Loucy (cell line): ENCODE results near the gene ANKDD1A.

Source experiments
- H2AFZ ChIP-seq: fragments of 200-600 bp; sonication (generic); 2 replicates; pipeline ENCODE4 v1.6.0; 2016; ENCODE audit warnings: antibody characterized with exemption, mild to moderate bottlenecking, low read length, moderate library complexity
- H3F3A ChIP-seq: fragments of 200-600 bp; 2 replicates; pipeline ENCODE4 v1.6.0; 2016; ENCODE audit warnings: antibody characterized with exemption, low read depth, mild to moderate bottlenecking
- H3K27me3 ChIP-seq: fragments of 200-600 bp; sonication (generic); 2 replicates; pipeline ENCODE4 v1.6.1; 2014; ENCODE audit warnings: low read length, mild to moderate bottlenecking; ENCODE audit not compliant: insufficient read depth, poor library complexity, severe bottlenecking
- H3K36me3 ChIP-seq: fragments of 200-600 bp; sonication (generic); 2 replicates; pipeline ENCODE4 v1.6.1; 2016; ENCODE audit warnings: low read length; ENCODE audit not compliant: insufficient read depth
- H3K4me1 ChIP-seq: fragments of 200-600 bp; sonication (generic); 2 replicates; pipeline ENCODE4 v1.5.1; 2014; ENCODE audit warnings: low read length, mild to moderate bottlenecking; ENCODE audit not compliant: insufficient read depth, poor library complexity, severe bottlenecking
- H3K4me2 ChIP-seq: fragments of 200-600 bp; sonication (generic); 2 replicates; pipeline ENCODE4 v1.6.0; 2014; ENCODE audit warnings: antibody characterized with exemption, low read length, low read depth, mild to moderate bottlenecking; ENCODE audit not compliant: poor library complexity, severe bottlenecking
- H3K4me3 ChIP-seq: fragments of 200-600 bp; sonication (generic); 2 replicates; pipeline ENCODE4 v1.5.1; 2014; ENCODE audit warnings: low read length, mild to moderate bottlenecking, mixed read lengths; ENCODE audit not compliant: poor library complexity, severe bottlenecking
- H3K79me2 ChIP-seq: fragments of 200-600 bp; sonication (generic); 2 replicates; pipeline ENCODE4 v1.6.1; 2014; ENCODE audit warnings: low read length; ENCODE audit not compliant: insufficient read depth
- H3K9ac ChIP-seq: fragments of 200-600 bp; sonication (generic); 2 replicates; pipeline ENCODE4 v1.6.0; 2014; ENCODE audit warnings: mild to moderate bottlenecking, low read depth, low read length, moderate library complexity; ENCODE audit not compliant: poor library complexity, severe bottlenecking
- H3K9me2 ChIP-seq: fragments of 200-600 bp; sonication (generic); replicated peaks from 2 replicates; pipeline ENCODE4 v1.6.1; 2016; ENCODE audit warnings: low read depth, low read length, mixed read lengths
- H3K9me3 ChIP-seq: fragments of 200-600 bp; sonication (generic); 2 replicates; pipeline ENCODE4 v1.6.1; 2014; ENCODE audit warnings: mild to moderate bottlenecking, antibody characterized with exemption, low read length, low read depth; ENCODE audit not compliant: insufficient read depth
- H4K20me1 ChIP-seq: fragments of 200-600 bp; sonication (generic); 2 replicates; pipeline ENCODE4 v1.6.0; 2014; ENCODE audit warnings: antibody characterized with exemption, low read length, mild to moderate bottlenecking; ENCODE audit not compliant: insufficient read depth, poor library complexity, severe bottlenecking
- CTCF ChIP-seq: fragments of 200-600 bp; sonication (generic); conservative IDR thresholded peaks from 2 replicates; pipeline ENCODE4 v1.5.1; 2014; ENCODE audit warnings: mild to moderate bottlenecking, antibody characterized with exemption, low read length
- EZH2phosphoT487 ChIP-seq: fragments of 200-600 bp; IDR thresholded peaks from 2 replicates; pipeline ENCODE4 v1.6.1; 2018; ENCODE audit warnings: antibody characterized with exemption, mild to moderate bottlenecking, moderate library complexity, borderline replicate concordance

The ANKDD1A gene

GRCh38 chr15:64891561-64891960 lies 20.1 kb upstream of the ANKDD1A start:
- H3K4me2 ChIP-seq: peak overlapping the region; percentile 94
- no peaks in the 10 kb centered on the region for H3K9me3 ChIP-seq
- no peaks in the 10 kb centered on the region for H3K27me3 ChIP-seq
- no peaks in the 10 kb centered on the region for H3K36me3 ChIP-seq
- H3F3A ChIP-seq: peaks cover 21% of the 10 kb centered on the region; the same call in 1 of the 2 replicates
- H4K20me1 ChIP-seq: no peaks in the 10 kb centered on the region
- H3K4me3 ChIP-seq: peak overlapping the region; percentile 72
- no peaks in the 10 kb centered on the region for H3K9me2 ChIP-seq
- H3K79me2 ChIP-seq: no peaks in the 10 kb centered on the region
- TF ChIP-seq EZH2phosphoT487: no peak
- H3K4me1 ChIP-seq: peaks cover 46% of the 10 kb centered on the region
- peak overlapping the region; percentile 93 for H3K9ac ChIP-seq
- H2AFZ ChIP-seq: 0 out of 2 replicates have a peak overlapping the region, but pooled peaks have one; percentile 9

- Histone ChIP-seq H3K36me3 (no peaks in the 10 kb centered on the region), H3K4me1 (peaks cover 58% of the 10 kb centered on the region), H3K9ac (peak overlapping the region; percentile 93), H3K27me3 (no peaks in the 10 kb centered on the region), H3K9me3 (no peaks in the 10 kb centered on the region), H3K9me2 (no peaks in the 10 kb centered on the region), H4K20me1 (no peaks in the 10 kb centered on the region), H2AFZ (no peak overlapping the region), H3K4me3 (peak overlapping the region; percentile 72), H3K79me2 (no peaks in the 10 kb centered on the region), H3F3A (peaks cover 21% of the 10 kb centered on the region; the same call in 1 of the 2 replicates), H3K4me2 (peak overlapping the region; percentile 94)
- TF ChIP-seq CTCF (no peak), EZH2phosphoT487 (no peak)
Measured at GRCh38 chr15:64892847-64893403, 18.8 kb upstream of the ANKDD1A start.

GRCh38 chr15:64893481-64894394 lies 18.0 kb upstream of the ANKDD1A start:
- Histone ChIP-seq H3K36me3 (no peaks in the 10 kb centered on the region), H3K9me3 (no peaks in the 10 kb centered on the region), H3K79me2 (no peaks in the 10 kb centered on the region), H3K4me3 (peak overlapping the region; percentile 86), H3K27me3 (no peaks in the 10 kb centered on the region), H4K20me1 (no peaks in the 10 kb centered on the region), H3K9me2 (no peaks in the 10 kb centered on the region), H2AFZ (peak overlapping the region; percentile 61; the same call in 1 of the 2 replicates), H3K4me1 (peaks cover 63% of the 10 kb centered on the region), H3F3A (peaks cover 21% of the 10 kb centered on the region; the same call in 1 of the 2 replicates), H3K9ac (peak overlapping the region; percentile 93), H3K4me2 (peak overlapping the region; percentile 100)
- TF ChIP-seq CTCF (no peak), EZH2phosphoT487 (no peak)
